GM18951 (cell line): ENCODE results near the gene MRGPRD.

Source experiments
- POLR2A ChIP-seq: IDR thresholded peaks from 4 replicates; pipeline ENCODE4 v1.6.1; 2011; ENCODE audit warnings: mild to moderate bottlenecking; ENCODE audit not compliant: insufficient read length, insufficient read depth; ENCODE audit errors: extremely low read depth
- in situ Hi-C: fragments of 300-500 bp; cut with MboI; formaldehyde crosslinking; loops from one replicate; pipeline ENCODE4 v1.12.0; 2022; ENCODE audit warnings: low sequenced_read_pairs, mixed read lengths, inconsistent platforms; ENCODE audit not compliant: unreplicated experiment

Gene MRGPRD

DNA sequence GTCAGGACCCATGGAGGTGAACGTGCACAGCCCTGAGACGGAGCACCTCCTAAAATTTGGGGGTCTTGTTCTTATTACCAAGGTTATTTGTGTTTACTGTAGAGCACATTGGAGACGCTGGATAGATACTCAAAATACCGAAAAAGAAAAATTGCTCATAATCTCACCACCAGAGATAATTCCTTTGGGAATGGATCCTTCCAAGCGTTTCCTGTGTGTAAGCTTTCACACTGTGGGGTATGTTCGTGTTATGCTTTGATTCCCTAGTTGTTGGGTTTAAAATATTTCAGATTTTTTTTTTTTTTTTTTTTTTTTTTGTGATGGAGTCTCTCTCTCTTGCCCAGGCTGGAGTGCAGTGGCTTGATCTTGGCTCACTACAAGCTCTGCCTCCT, 14.1 kb upstream of the MRGPRD start:
- in situ Hi-C loops = no loop called here
- TF ChIP-seq POLR2A = no peak

DNA sequence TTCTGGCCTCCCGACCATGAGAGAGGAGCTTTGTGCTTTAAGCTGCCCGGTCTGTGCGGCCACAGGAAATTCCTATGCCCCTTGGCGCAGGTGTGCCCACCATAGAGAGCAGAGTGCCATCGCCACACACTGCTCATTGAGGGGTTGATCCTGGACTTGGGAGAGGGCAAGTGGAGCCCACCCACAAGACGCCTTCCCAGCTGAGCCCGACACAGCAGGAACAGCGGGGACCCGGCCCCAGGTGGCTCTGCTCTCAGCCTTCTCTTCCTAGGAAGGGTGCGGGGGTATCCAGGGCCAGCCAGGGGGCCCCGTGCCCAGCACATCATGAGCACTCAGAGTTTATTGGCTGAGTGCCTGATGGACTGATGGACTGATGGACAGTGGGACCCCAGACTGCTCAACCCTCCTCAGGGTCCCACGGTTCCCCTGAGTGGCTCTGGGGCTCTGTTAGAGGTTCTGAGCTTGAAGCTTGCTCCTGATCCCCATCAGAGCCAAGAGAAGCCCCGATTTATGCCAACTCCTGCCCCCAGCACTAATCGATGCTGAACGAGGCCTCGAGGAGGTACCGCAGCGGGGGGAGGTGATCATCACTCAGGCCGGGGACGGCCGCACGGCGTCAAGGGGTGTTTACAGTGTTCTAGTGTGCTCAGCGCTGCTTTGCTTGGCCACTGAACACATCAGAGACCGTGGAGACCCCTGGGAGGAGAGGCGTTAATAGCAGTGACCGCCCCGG, 13.5 kb upstream of the MRGPRD start:
- no peak for TF ChIP-seq POLR2A
- in situ Hi-C loops = no loop called here

DNA sequence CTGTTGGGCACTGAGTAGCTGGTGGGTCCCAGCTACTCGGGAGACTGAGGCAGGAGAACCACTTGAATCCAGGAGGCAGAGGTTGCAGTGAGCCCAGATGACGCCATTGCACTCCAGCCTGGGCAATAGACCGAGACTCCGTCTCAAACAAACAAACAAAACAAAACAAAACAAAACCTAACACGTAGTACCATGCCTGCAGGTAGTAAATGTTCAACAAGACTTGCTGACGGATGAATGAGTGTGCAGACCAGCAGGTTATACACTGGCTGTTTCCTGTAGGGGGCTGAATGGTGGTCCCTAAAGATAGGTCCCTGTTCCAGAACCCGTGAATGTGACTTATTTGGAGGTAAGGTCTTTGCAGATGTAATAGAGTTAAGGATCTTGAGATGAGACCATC, 12.8 kb upstream of the MRGPRD start:
- no peak for TF ChIP-seq POLR2A
- in situ Hi-C loops = no loop called here

DNA sequence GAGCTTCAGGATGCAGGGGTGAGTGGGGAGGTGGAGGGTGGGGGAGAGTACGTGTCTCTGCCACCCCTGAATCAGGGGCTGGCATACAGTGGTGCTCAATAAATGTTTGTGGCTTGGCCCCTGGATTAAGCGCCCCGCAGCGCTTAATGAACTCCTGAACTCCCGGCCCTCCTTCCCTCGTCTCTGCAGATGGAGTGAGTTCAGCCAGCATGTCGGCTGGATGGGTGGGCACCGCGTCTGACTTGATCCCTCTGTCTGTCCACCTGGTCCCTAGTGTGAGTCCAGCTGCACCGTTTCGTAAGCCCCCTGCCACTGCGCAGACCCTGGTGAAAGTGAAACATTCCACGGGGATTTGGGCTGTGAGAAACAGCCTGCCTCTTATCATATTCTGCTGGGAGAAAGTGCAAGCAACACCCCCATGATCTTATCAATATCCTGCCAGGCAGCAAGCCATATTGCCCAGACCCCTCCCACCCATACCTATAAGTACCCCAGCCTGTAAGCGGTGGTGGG, 12.0 kb upstream of the MRGPRD start:
- no peak for TF ChIP-seq POLR2A

DNA sequence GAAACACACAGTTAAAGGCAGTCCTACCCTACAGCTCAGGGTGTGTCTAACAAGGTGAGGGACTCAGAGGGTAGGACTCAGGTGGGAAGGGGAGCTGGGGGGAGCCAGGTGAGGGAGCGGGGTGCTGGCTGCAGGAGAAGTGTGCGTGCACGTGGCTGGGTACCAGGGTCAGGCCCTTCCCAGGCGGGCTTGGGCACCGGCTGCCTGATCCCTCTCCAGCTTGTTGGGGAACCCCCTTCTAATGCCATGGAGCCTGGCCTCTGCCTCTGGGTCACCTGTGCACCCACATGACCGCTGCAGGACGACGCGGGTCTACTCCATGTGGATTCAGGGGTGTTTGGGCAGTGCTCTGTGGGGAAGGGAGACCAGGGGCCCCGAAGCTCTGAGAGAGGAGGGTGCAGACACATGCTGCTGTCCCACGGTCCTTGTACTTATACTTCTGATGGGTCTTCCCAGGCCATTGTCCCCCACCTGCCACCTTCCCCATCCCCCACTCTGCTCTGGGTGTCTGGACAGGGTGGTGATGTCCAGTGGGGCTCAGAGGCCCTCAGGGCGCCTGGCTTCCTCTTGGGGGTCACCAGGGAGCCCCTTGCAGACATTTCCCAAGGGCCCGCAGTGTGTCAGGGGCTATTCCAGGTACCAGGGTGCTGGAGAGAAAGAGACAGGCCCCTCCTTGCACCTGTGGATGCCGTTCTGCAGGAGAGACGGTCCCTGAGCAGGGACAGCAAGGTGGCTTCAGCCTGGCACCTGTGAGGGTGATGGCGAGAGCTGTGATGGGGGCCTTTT, 10.4 kb upstream of the MRGPRD start:
- no peak for TF ChIP-seq POLR2A
- in situ Hi-C loops = no loop called here

More for the DNA sequence above, 12.0 kb upstream of the MRGPRD start:
- in situ Hi-C loops = no loop called here

DNA sequence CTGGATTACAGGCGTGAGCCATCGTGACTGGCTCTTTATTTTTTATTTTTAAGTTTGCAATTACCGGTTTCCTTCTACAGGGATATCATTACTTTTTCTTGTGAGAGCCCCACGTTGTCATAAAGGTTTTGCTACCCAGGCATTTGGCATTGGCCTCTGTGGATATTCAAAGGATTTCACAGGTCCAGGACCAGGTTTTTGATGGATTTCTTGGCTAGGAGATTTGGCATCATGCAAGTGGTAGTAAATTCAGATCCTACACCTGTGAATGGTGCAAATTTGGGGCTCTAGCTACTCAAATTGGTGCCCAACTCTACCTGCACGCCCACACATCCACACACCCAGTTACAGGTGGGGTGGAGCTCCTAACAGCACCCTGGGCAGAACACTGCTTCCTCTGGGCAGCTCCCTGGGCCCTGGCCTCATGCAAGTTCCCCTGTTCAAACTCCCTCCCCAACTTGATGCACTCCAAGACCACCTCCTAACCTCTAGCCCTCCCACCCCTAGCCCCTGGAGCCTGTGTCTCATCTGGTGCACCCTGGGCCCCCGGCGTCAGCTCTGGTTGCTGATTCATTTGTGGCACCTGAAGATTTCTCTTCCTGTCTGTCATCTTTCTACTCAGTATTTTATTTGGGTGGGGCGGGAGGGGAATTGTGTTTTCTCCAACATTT, 9.3 kb upstream of the MRGPRD start:
- in situ Hi-C loops = no loop called here
- TF ChIP-seq POLR2A = no peak

DNA sequence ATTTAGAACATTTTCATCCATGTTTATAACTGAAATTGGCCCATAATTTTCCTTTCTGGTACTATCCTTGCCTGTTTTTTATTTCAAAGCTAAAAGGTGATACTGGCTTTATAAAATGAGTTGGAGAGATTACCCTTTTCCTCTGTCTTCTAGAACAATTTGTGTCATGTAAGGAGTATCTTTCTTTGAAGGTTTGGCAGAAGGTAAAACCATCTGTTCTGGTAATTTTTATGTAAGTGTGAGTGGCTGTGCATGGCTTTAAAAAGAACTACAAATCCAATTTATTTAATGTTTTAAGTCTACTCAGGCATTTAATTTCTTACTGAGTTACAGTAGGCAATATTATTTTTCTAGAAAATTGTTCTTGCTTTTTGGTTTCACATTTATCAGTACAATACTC, 7.7 kb upstream of the MRGPRD start:
- TF ChIP-seq POLR2A = no peak
- in situ Hi-C loops = no loop called here

DNA sequence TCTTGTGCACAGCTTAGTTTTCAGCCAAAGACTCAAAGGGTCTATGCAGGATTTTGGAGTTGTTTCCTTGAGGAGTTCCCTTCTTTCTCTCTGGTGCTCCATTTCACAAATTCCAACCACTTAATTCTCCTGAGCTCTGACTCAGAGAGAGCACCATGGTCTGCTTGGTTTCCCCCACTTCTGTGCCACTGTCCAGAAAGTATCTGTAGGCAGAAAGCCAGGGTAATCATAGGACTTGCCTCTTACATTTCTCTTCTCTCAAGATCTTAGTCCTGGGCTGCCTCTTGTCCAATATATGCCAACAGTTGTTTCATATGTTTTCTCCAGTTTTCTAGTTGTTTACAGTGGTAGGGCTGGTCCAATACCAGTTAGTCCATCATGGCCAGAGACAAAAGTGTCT, 6.4 kb upstream of the MRGPRD start:
- TF ChIP-seq POLR2A = no peak
- in situ Hi-C loops = no loop called here

DNA sequence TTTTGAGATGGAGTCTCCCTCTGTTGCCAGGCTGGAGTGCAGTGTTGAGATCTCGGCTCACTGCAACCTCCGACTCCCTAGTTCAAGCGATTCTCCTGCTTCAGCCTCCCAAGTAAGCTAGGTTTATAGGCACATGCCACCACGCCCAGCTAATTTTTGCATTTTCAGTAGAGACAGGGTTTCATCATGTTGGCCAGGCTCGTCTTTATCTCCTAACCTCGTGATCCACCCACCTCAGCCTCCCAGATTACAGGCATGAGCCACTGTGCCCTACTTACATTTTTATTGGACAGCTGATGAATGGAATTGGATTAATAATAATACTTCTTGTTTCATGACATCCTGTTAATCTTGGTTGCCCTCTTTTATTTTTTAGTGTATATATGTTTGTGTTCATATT, 3.0 kb upstream of the MRGPRD start:
- no peak for TF ChIP-seq POLR2A
- in situ Hi-C loops = no loop called here

DNA sequence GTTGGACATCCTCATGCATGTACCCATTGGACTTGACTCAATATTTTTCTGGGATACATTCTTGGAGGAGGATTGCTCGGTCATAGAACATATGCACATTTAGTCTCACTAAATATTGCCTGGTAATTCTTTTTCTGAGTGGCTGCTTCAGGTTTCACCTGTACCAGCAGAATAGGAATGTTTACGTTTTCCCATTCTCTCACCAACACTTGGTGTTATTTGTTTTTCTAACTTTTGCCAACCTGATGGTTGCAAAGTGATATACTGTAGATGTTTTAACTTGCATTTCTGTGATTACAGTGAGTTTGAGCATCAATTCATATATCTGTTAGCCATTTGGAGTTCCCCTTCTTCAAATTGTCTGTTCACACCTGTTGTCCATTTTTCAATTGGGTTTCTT, 1.3 kb upstream of the MRGPRD start:
- no peak for TF ChIP-seq POLR2A
- in situ Hi-C loops = no loop called here

DNA sequence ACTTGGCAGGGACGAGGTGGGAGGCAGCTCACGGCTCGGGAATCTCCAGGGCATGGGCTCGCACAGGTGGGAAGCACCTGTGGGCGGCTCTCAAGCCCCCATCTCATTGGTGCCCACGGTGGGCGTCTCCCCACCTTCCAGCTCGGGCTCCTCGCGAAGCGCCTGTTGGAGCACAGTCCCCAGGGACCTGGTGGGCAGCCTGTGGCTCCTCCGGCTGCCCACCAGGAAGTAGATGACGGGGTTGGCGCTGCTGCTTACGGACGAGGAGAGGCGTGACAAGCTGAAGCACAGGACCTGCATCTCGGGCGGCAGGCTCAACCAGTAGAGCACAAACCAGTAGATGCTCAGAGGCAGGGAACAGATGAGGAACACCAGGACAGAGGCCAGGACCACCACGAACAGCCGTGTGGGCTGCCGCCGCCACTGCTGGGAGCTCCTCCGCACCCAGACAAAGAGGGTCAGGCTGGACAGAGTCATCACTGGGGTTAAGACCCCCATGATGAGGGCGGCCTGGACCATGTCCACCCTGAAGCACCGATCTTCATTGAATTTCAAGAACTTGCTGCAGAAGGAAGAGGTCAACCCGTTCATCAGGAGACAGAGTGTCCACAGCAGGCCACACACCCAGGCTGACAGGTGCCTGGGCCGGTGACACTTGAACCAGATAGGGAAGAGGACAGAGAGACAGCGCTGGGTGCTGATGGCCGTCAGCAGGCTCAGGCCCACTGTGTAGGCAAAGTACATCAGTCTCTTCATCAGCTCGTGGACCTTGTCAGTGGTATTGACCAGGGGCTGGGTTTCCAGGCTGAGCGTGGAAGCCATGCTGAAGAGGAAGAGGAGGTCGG, 633 bp downstream of the MRGPRD start:
- in situ Hi-C loops = no loop called here
- TF ChIP-seq POLR2A = no peak

DNA sequence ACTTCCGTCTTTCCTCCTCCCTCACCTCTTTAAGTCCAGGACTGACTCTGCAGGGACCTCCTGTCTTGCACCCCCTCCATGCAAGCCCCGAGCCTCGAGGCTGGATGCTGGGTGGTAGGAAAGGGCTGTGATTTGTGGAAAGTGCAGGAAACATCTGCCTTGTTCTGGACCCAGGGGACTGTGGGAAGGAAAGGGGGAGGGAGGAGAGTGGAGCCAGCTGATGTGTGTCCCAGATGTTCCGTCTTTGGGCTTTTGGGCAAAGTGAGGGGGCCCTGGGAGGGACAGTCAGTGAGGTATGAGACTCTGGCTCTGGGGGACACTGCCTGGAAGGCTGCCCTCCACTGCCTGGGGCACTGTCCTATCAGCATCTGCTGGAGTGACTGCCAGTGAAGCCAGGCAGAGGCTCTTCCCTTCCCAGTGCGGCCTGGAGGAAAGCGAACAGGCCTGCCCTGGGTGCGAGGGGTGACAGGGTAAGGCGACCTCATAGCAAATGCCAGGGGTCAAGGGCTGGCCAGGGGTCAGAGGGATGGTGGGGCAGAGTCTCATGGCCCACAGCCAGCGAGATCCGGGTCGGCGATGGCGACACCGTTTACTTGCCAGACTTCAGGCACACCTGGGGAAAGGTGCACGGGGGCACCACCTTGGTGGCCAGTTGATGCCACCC, 1.7 kb downstream of the MRGPRD start:
- no peak for TF ChIP-seq POLR2A
- in situ Hi-C loops = no loop called here

DNA sequence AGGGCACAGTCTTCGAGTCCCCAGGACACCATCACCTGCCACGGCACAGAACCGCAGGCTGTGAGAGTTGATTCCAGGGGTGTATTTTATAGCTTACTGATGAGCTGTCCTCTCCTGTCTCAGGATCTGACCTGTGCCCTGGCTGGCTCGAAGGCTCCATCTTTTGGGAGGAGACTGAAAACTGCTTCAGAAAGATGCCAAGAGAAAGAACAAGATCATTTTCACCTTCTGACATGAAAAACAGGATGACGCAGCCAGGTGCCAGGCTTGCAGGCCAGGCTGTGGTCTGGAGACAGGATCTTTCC, 2.2 kb downstream of the MRGPRD start:
- no peak for TF ChIP-seq POLR2A
- in situ Hi-C loops = no loop called here
